IPS DF 4.7 (cell line): ENCODE measurements around the gene BBS1.
"Not testable (repeated sequence)": the region's sequence is repeated elsewhere in the genome, so short reads cannot be mapped to it uniquely, and the experiment has no call there.

Experiments used
- DNase-seq: peaks from one replicate; pipeline ENCODE4 v3.0.0-alpha.2; 2013; ENCODE audit warnings: low spot score; ENCODE audit errors: extremely low read depth

BBS1 gene

DNA sequence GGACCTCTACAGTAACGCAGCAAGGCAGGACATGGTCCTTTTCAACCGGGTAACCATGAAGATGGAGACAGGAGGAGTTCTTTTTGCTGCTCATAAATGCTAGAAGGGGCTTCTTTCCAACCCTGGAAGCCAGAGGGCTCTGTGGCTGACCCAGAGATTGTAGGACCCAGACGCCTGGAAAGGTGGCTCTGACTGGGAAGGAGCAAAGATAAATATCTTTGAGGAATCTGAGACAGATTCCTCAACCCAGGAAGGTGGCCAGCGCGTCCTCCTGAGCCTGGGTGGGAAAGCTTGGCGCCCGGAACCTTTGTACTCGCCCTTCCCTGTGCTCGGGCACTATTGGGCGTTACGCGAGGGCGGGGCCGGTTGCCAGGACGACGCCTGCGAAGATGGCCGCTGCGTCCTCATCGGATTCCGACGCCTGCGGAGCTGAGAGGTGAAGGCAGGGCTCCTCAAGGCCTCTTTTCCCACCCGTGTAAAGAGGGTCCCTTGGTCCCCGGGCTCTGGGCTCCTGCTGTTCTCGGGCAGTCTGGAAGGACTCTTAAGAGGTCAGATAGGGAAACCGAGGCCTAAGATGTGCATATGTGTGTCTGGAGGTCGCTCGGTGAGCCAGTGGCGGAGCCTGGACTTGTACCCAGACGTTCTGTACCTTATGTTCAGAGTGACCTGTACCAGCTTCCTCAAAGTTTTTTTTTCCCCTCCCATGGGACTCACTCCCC is at the start of gene BBS1:
BBS1 (plus strand) TSS at position 365 of the 719 bp plus-strand sequence; CDS start at position 390, 25 bp downstream.
- no peak for DNase-seq

DNA sequence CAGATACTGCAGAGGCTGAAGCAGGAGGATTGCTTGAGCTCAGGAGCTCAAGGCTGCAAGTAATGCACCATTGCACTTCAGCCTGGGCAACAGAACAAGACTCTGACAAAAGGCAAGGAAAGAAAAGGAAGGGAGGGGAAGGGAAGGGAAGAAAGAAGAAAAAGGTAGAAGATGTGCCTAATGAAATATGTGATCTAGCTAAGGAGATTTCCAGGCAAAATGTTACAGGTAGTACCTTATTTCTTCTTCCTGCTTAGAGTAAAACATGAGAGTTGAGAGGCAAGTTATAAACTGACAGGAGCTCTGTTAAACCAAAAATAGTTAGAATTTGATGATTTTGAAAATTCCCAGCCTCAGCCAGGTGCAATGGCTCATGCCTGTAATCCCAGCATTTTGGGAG is 48.4 kb upstream of the BBS1 start:
- DNase-seq = no peak

DNA sequence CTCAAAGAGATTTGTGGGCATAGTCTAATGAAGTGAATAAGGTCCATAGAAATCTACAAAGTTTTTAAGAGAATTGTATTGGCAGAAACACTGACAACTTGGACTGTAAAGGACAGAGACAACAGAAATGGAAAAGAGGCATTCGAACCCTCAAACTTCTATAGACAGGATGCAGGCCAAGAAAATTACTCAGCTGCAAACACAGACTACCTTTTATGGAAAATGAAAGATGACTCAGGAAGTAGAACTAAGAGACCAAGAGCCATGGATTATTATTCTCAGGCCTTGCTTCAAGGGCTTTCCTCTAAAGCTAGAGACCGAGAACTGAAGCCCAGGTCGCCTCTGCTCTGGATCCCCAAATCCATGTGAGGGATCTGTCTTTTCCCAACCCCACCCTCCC is 47.5 kb upstream of the BBS1 start:
- no peak for DNase-seq

DNA sequence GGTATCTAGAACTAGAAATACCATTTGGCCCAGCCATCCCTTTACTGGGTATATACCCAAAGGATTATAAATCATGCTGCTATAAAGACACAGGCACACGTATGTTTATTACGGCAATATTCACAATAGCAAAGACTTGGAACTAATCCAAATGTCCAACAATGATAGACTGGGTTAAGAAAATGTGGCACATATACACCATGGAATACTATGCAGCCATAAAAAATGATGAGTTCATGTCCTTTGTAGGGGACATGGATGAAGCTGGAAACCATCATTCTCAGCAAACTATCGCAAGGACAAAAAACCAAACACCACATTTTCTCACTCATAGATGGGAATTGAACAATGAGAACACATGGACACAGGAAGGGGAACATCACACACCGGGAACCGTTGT is 46.3 kb upstream of the BBS1 start:
- not testable (repeated sequence) for DNase-seq

DNA sequence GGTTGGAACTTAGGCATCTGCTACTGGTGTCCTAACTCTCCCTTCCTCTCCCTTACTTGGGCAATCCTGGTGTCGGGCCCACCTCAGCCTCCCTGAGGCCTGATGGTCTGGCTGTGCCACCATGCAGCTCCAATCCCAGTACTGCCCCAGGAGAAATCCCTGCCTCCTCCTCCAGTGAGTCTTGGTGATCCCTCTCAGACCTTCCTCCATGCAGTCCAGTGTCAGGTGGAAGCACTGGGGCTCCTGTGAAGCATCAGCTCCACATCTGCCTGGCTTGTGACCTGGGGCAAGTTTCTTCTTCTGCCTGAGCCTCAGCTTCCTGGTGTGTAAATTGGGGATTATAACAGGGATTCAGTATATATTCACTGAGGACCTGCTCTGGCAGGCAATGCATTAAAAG is 45.5 kb upstream of the BBS1 start:
- no peak for DNase-seq

DNA sequence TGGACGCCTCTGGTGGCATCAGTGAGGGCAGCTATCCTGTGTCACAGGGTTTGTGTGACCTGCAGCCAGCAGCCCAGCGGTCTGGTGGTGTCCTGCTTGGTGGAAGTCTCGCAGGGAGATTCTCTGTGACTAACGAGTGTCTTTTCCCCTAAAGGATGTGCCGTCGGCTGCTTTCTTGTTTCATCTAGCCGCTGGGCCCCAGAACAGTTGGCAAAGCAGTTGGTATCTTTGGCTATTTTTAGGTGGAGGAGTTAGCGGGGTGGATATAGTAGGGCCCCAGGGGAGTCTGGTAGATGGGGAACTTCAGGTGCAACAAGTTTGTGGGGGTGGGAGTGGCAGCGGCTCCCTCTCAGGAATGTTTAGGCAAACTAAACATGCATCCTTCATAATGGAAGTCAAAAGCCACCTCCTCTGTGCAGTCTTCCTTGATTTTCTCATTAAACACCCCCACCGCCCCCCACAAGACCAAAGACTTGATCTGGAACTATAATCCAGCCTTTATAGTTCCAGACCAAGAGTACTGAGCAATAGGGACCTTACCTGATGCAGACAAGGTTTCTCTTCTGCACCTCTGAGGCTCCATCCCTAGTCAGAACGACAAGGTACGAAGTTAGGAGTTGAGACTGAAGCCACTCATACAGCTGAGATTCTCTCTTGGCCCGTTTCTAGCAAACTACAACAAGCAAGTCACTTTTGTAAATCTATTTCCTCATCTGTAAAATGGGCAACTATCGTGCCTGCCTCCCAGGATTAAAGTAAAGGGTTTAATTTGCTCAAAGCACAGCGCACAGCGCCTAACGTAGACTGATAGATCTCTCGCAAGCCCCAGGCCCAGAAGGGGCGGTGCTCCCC is 44.8 kb upstream of the BBS1 start:
- no peak for DNase-seq

DNA sequence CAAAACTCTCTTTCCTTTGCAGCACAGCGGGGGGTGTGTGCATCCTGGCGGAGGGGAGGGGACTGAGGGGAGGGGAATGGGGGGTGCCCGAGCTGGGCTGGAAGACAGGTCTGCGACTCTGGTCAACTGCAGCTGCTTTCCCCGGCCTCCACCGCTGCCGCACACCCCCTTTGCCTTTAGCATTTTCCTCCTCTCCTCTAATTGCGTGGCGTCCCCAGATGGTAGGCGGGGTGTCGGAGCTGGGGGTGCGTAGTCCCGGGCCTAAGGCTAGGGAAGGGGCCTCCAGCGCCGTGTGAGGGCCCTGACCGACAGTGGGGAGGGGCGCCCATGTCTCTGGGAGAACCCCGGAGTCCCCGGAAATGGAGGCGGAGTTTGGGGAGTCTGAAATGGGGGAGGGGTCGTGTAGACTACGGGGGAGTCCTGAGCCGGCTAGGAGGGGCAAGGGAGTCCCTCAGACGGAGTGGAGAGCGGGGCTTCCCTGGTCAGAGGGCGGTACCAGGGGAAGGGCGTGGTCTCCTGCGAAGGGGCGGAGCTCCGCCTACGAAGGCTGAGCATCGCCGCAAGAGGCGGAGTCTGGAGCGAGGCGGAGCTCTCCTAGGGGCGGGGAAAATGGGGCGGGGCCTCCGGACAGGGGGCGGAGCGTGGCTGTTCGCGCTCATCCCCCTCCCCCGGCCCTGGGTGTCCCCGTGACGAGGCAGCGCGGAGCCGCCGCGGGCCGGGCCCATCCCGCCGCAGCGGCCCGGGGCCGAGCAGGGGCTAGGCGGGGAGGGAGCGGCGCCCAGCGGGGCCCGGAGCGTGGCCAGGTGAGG is 44.0 kb upstream of the BBS1 start, which contains the start of gene PELI3:
PELI3 (plus strand) TSS at position 681 of the 809 bp plus-strand sequence. CDS start 1,224 bp downstream, outside the sequence.
- DNase-seq = peak; percentile 66

DNA sequence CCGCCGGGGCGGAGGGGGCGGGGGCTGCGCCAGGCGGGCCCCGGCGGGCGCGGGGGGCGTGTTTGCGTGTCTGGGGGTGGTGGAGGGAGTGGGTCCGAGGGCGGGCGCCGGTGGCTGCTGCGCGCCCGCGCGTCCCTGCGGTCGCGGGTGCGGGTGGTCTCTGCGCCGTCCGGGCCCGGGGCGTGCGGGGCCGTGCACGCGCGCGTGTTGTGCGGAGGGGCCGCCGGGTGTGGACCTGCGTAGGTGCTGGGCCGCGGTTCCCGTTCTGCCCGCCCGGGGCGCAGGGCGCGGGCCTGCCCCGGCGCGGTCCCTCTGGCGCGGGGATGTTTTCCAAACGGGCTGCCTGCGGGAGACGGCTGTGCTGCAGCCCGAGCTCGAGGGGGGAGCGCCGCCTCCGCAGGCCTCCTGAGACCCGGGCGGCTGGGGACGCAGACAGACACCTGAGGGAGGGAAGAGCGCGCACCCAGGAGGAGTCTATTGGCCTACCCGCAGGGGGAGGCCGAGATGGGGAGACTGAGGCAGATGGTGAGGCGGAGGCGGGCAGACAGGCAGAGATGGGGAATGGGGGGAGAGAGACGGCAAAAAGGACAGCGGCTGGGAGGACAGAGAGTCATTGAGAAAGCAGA is 43.3 kb upstream of the BBS1 start:
- no peak for DNase-seq

DNA sequence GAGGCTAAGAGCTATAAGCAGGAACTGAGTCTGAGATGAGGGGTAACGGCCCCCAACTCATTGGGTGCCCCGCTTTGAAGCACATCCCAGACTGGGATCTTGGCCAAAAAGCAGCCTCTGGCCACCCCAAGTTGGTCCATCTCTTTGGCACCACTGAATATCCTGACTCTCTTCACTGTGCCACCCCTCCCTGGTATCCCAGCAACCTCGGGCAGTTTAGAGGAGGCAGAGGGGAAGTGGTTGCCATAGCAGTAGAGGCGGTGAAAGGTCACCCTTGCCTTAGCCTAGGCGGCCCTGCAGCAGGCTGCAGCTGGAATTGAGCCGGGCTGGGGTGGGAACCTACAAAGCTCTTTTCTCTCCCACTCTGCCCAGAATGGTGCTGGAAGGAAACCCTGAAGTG is 42.7 kb upstream of the BBS1 start:
- DNase-seq = no peak

DNA sequence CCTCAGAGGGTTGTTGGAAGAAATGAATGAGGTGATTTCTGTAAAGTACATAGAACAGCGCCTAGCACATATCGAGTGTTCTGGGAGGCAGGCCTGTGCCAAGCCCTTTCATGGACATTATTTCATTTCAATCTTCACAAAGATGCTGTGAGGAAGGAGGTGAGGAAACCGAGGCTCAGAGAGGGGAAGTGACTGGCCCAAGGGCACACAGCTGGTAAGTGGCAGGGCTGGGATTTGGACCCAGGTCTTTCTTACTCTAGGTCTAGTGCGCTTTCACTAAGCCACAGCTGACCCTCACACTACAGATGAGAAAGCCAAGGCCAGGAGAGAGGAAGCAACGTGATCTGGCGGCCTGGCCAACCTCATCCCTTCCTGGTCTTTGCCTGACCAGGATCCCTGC is 41.7 kb upstream of the BBS1 start:
- no peak for DNase-seq

DNA sequence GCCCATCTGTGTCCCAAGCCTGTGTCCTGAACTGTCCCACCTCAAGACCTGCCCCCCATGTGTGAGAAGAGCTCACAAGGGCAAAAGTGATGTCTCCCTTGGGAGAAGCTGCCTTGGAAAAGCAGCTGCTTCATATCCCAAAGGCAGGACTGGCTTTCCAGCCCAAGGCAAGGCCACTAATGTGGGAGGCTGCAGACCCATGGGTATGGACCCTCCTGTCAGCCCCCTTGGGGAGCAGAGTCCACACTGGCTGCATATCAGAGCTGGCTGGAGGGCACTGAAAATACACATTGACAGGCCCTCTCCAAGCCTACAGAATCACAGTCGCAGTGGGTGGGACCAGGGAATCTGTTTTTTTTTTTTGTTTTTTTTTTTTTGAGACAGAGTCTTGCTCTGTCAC is 41.0 kb upstream of the BBS1 start:
- DNase-seq = no peak

DNA sequence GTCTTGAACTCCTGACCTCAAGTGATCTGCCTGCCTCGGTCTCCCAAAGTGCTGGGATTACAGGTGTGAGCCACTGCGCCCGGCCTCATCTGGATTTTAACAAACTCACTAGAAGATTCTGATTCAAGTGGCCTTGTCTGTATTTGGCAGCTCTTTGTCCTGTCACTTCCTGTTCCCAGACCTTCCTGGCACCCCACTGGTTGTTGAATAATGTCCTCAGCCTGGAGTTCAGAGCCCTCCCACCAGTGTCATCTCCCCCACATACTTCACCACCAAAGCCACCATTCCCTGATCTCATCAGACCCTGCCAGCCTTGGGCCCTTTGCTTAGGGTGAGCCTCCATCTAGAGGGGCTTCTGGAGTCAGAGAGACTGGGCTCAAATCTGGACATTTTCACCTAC is 40.4 kb upstream of the BBS1 start:
- no peak for DNase-seq

DNA sequence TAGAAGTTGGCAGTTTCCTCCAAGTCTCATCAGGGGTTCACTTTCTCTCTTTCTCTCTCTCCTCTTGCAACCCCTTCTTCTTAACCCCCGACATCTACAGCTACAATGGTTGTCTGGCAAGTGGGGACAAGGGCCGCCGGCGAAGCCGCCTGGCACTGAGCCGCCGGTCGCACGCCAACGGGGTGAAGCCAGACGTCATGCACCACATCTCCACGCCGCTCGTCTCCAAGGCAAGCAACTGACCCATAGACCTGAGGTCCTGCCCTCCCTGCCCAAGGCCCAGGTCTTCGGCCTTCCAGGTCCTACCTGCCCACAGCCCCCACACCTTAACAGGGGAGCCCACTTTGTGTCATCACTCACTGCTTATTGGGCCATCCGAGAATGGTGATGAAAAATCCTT is 39.3 kb upstream of the BBS1 start:
- DNase-seq = no peak

DNA sequence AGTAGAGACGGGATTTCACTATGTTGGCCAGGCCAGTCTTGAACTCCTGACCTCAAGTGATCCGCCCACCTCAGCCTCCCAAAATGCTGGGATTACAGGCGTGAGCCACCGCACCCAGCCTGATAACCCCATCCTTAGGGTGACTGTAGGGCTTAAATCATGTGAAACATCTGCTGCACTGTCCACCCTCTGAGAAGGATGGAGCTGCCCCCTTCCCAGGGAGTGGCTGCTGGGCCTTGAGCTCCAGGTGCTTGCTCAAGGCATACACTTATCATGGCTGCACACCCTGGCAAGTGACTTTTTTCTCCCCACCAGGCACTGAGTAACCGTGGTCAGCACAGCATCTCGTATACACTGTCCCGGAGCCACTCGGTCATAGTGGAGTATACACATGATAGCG is 38.4 kb upstream of the BBS1 start:
- DNase-seq = no peak

DNA sequence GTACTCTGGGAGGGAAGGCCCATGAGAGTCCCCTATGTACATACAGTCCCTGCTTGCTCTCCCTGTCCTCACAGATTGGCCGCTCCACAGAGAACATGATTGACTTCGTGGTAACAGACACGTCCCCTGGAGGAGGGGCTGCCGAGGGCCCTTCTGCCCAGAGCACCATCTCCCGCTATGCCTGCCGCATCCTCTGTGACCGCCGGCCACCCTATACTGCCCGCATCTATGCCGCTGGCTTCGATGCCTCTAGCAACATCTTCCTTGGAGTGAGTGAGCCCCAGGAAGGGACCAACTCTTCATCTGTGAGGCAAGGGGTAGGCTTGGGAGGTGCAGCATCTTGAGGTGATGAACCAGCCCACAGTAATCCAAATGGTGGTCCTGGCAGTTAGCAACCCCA is 37.3 kb upstream of the BBS1 start:
- no peak for DNase-seq

DNA sequence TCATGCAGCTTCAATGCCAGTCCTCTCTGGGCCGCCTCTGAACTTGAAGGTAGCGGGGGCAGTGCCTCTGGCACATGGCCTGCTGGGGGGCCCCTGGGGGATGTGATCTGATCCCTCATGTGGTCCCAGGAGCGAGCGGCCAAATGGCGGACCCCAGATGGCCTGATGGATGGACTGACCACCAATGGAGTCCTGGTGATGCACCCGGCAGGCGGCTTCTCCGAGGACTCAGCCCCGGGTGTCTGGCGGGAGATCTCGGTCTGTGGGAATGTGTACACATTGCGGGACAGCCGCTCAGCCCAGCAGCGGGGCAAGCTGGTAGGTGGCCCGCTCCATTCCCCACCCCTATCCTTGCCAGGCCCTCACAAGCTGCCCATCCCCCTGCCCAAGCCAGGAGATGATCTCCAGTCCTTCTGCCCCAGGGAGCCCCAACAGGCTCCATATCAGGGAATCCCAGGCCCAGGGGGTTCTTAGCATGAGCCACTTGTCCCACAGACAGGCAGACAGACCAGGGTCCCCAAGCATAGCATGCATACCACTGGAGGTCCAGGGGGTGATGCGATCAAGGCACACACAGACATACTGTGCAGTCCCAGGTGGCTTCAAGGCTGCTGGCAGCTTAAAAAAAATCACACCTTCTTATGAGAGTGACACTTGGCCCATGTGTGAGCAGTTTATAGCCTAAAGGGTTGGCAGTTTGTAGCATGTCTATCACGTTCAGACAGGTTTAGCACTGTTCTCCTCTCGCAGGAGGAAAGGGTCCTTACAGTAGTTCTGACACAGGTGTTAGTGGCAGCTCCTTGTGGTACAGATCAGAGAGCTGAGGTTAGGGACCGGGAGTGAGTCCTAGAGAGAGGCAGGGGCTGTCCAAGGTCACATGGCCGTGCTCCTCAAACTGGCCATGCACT is 36.6 kb upstream of the BBS1 start:
- no peak for DNase-seq

DNA sequence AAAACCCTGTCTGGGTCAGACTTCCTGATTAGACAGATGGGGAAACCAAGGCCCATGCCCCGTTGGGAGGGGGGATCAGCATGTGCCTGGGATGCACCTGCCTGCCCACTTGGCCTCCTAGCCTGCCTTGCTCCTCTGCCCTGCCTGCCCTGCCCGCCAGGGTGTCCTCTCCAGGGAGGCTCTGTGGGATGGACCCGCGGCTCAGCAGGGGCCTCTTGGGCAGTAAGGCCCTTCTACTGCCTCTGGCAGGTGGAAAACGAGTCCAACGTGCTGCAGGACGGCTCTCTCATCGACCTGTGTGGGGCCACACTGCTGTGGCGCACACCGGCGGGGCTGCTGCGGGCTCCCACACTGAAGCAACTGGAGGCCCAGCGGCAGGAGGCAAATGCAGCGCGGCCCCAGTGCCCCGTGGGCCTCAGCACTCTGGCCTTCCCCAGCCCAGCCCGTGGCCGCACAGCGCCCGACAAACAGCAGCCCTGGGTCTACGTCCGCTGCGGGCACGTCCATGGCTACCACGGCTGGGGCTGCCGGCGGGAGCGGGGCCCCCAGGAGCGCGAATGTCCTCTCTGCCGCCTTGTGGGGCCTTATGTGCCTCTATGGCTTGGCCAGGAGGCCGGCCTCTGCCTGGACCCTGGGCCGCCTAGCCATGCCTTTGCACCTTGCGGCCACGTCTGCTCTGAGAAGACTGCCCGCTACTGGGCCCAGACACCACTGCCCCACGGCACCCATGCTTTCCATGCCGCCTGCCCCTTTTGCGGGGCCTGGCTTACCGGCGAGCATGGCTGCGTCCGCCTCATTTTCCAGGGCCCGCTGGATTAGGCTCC is 34.9 kb upstream of the BBS1 start:
- no peak for DNase-seq

DNA sequence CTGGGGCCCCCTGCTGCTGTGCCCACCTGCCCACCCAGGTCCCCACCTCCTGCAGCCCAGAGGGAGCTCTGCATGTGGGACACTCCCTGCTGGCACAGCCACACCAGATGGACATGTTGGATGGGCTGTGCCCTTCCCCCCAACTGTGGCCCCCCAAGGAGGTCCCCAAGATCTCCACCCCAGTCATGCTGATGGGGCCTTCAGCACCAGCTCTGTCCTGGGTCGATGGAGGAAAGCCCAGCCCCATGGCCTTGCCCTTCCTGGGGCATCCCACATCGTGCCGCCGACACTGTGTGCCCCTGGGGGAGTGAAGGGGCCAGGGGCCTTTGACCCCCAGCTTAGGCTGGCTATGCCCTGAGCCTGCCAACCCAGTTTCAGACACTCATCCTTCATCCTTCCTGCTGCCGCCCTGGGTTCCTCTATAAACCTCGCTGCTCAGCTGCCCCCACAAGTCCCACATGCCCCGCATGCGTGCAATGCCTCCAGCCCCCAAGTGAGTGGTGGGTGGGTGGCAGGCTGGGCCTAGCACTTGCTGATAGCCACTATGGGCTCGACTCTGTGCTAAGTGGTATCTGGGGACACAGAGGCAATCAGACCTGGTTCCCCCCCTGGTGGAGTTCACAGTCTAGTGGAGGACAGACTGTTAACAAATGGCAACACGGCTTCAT is 34.1 kb upstream of the BBS1 start:
- no peak for DNase-seq

DNA sequence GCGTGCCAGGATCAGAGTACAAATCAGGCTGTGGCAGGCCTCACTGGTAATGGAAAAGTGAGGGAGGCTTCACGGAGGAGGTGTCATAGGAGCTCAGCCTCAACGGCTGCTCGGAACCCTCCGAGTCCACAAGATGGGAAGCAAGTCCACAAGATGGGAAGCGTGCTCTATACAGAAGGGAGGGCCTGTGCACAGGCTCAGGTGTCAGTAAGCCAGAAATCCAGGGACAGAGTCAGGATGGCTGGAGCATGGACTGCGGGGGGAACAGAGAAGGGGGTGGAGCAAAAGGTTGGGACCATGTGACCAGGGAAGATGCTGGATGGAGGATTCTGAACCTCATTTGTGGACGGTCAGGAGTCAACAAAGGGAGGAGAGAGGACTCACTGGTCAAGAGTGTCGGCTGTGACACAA is 33.6 kb upstream of the BBS1 start:
- DNase-seq = no peak
